Cardiac fibroblast (primary cell): ENCODE measurements around the gene SLC12A4.
"Not testable (repeated sequence)": the region's sequence is repeated elsewhere in the genome, so short reads cannot be mapped to it uniquely, and the experiment has no call there.

Experiments used
- DNase-seq, 2 donors: peaks; one replicate each; pipeline versions ENCODE4 v3.0.0 to v3.0.0-alpha.2; 2010; ENCODE audit warnings: low read depth in 2 of 2
- H3K4me3 ChIP-seq, 2 donors: replicated peaks in 1 of 2; 1 replicate in 1 of 2; 2 replicates in 1 of 2; pipeline ENCODE4 v1.5.1; 2011; ENCODE audit warnings: low read depth in 2 of 2, low read length in 2 of 2, mild to moderate bottlenecking in 2 of 2, moderate library complexity in 1 of 2
- TF ChIP-seq, protein P1 (sequence below): IDR thresholded peaks from one replicate; pipeline ENCODE4 v1.5.1; 2011; ENCODE audit warnings: low read depth, mild to moderate bottlenecking, low read length, inconsistent platforms

SLC12A4 gene

DNA sequence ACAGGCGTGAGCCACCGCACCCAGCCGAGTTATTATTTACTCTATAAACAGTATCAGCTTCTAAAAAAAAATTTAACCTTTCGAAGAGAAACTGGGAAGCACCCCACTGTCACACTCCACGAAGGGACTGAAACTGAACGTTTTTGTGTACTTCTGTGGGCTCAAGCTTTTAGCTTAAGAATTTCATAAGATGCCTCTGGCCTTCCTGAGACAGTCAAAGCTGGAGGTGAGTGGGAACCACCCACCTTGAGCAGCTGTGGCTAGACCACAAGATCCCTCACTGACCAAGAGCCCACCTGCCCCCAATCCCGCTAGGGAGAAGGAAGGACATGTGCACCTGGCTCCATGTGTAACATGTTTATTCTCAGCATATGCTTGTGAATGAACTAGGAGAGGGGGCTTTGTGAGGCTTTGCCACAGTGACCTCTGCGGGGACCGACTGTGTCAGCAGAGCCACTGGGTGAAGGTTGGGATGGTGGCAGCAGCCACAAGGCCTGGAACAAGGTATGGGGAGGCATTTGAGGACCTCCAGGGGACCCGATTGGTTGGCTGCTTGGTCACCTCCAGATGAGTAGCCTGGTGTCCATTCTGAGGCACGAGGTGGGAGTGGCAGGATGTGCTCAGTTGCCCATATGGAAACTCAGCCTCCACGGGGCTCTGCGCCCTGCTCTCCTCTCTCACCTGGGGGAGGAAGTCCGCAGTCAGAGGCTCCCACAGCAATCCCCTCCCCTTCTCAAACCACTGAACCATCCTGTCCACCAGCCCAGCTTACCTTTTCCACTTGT, 7.1 kb upstream of the SLC12A4 start:
- no peak overlapping the region for H3K4me3 ChIP-seq
- TF ChIP-seq, protein P1, sequence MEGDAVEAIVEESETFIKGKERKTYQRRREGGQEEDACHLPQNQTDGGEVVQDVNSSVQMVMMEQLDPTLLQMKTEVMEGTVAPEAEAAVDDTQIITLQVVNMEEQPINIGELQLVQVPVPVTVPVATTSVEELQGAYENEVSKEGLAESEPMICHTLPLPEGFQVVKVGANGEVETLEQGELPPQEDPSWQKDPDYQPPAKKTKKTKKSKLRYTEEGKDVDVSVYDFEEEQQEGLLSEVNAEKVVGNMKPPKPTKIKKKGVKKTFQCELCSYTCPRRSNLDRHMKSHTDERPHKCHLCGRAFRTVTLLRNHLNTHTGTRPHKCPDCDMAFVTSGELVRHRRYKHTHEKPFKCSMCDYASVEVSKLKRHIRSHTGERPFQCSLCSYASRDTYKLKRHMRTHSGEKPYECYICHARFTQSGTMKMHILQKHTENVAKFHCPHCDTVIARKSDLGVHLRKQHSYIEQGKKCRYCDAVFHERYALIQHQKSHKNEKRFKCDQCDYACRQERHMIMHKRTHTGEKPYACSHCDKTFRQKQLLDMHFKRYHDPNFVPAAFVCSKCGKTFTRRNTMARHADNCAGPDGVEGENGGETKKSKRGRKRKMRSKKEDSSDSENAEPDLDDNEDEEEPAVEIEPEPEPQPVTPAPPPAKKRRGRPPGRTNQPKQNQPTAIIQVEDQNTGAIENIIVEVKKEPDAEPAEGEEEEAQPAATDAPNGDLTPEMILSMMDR, result no peak
- DNase-seq, result no peak

DNA sequence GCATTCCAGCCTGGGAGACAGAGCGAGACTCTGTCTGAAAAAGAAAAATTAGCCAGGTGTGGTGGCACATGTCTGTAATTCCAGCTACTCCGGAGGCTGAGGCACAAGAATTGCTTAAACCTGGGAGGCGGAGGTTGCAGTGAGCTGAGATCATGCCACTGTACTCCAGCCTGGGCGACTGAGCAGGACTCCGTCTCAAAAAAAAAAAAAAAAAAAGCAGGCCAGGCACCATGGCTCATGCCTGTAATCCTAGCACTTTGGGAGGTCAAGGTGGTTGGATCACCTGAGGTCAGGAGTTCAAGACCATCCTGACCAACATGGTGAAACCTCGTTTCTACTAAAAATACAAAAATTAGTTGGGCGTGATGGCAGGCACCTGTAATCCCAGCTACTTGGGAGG, 3.8 kb upstream of the SLC12A4 start:
- not testable (repeated sequence) for H3K4me3 ChIP-seq, DNase-seq

DNA sequence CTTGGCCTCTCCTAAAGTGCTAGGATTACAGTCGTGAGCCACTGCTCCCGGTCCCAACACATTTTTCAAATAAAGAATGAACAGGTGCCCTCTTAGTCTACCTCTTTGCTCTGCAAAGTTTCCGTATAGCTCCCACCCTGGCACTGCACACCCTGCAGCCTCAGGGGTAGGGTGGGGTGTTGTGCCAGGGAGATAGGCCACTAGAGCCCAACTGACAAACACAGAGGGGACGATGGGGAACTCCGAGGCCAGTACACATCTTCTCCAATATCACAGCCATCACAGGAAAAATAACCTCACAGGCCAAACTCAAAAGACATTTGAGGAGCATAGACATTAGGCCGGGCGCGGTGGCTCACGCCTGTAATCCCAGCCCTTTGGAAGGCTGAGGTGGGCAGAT, 2.7 kb upstream of the SLC12A4 start:
- no peak for DNase-seq
- no peak overlapping the region for H3K4me3 ChIP-seq
- TF ChIP-seq, protein P1, result no peak

DNA sequence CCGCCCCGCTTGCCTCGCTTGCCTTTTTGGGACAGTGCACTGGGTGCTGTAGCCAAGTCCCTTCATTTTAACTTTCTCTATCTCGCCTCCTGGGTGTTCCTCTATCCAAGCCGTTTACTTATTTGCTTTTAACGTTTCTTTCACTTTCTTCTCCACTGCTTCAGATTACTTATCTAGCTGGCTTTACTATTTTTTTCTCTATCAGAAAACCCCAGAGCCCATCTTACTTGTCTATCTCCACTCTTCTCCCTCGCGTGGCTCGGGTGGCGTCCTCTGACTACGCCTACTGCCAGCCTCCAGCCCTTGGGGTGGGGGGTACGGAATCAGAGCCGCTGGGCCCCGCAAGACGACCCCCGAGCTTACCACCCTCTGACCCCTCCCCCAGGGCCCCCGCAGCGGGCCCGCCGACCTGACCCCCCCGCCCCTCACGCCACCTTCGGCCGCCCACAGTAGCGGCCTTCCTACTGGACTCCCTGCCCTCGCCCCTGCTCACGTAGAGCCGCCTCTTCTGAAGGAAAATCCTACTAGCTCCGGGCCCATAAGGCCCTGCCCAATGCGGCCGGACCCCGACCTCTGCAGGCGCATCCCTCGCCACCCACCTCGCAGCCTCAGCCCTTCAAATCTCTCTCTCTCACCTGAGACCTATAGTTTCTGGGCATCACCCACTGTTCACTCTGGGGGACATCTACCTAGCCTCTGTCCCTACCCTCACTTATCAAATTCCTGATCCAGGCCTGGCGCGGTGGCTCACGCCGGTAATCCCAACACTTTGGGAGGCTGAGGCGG, 1.0 kb upstream of the SLC12A4 start:
- no peak for DNase-seq
- TF ChIP-seq, protein P1, result no peak
- H3K4me3 ChIP-seq, result peak overlapping the region; percentile 56 to 82

DNA sequence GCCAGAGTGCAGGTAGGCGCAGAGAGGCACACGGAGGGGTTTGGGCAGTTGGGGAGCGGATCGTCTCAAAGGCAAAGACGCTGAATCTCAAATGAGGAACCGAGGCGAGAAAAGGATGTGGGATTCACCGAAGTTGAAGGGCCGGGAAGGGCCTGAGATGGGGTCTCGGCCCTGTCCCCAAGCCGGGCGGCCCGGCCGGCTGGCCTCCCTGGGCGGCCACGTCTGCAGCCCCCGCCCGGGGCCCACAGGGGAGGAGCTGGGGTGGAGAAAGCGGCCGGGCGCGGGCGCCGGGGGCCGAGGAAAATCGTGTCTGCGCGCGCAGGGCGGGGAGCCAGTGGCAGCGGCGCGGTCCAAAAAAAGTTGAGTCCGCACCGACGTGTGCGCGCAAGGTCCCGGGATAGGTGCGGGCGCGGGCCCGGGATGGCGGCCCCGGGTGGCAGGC, 458 bp downstream of the SLC12A4 start:
- peak in 1 of 2 donors; percentile 30 for DNase-seq
- peak overlapping the region; percentile 56 to 82 for H3K4me3 ChIP-seq
- TF ChIP-seq, protein P1, result no peak

DNA sequence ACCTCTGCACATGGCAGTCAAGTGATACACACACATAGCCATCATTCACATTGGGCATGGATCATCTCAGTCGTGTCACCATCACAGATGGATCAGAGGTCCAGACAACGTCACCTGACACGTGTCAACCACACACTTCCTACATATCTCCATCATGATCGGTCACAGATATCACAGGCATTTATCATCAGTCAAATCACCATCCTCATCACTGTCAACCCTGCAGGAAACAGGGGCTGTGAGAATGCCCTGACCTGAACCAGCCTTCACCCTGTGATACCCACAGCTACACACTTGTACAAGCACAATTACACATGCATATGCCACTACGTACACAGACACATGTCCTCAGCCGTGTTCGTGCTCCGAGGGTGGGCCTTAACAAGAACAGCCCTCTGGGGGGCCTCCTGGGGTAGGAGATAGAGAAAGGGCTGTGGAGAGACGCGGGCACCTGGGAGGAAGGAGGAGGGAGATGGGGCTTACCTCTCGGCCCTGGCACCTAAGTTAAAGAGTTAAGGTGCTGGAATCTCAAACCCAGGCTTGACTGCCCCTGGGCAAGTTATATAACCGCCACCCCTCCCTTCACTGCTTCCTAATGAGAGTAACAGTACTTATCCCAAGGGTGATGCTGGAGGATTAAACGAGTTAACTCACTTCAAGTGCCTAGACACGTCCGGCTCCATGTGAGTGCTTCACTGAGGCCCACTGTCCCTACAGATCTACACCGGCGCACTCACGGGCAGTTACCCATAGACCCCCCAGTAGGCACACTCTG, 1.1 kb downstream of the SLC12A4 start:
- peak overlapping the region; percentile 56 to 82 for H3K4me3 ChIP-seq
- DNase-seq, result peak in 1 of 2 donors; percentile 41
- TF ChIP-seq, protein P1, result no peak
